ENCODE measurements around the gene GDF10.
A peak's percentile ranks its signal among the peaks of the same experiment; 100 is the strongest.

DNA sequence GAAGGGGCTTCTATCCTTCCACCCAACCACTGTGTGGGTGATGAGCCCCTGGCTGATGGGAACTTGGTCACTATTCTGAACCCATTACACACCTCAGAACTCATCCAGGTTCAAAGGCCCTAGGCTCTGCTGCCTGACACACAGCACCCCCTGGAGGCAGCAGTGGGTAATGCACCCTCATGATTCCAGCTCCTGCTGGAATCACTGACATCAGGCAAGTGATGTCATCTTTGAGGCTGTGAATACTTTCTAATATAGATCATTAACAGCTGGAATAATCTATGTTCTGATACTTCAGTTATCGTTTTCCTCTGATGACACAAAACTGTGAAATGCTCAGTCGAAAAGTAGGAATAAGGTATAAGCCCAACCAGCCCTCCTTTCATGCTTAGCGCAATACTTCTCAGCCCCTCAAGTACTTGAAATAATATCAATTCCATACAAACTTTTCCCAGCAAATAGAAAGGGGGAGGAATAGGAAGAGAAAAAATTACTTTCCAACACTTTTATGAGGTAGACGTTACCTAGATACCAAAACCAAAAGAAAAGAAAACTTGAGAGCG lies 40.7 kb downstream of the GDF10 start:
- no peak for TF ChIP-seq POLR2AphosphoS2 (IDR thresholded peaks at IDR 0.05; ENCODE audit: low read length)
- TF ChIP-seq HDAC6 (IDR thresholded peaks at IDR 0.05; ENCODE audit: low read depth, low read length), result no peak
- TF ChIP-seq, protein P1, sequence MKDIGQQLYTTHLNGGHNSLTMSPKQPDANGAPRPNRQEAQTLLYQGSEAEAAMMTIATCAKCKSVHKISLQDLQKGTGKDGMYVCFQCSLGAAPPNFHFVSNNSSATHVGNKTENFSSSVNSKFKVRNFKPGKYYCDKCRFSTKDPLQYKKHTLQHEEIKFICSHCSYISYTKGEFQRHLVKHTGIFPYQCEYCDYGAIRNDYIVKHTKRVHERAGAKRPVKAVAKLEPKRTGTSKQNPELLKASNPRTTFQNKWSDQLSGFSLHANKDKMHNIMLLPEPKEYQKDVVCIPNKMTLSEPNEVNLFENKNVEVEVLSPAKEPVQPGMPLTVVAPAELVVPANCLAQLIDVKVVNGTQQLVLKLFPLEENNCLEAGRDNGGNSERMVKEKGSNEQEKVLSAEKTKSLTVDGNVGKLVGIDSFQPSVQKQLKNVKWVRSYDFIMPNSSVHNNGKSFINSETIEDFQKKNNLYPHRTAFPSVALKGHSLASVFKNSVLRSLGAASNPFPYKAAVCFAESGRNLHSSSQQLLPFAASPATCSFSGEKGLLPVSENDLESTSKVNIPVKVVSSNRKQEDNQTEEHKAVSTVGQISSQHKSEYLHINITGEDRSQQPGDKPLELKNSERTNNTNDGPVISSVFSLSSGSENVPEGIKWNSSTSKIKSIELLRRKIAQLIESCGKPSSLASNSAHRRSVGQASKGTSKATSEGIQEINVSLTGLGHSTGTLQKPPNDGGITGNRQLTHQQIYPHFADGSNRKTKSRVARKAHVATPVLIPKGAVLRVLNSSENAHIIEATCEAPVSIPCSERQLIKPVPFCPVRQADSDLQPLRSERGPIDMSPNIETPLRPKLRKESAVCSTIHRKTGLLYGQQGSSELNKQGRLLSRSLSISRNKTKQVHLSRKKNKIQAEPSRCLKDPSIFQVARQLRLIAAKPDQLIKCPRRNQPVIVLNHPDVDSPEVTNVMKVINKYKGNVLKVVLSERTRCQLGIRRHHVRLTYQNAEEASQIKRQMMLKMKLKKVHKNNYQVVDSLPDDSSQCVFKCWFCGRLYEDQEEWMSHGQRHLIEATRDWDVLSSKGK (CRISPR knock-in tag; IDR thresholded peaks at IDR 0.05), result no peak
- TF ChIP-seq MEF2D (tag; conservative IDR thresholded peaks at IDR 0.05; ENCODE audit: low read depth), result no peak
- TF ChIP-seq RAD21 (CRISPR knock-in tag; conservative IDR thresholded peaks at IDR 0.05 in 1 of 2, IDR thresholded peaks at IDR 0.05 in 1 of 2), result peak; percentile 91 to 97

Data from K562 (cell line).